Endothelial cell of umbilical vein (primary cell): ENCODE data around the gene INIP. TPM values are rescaled to one million over a fixed set of nuclear protein-coding genes. Genes with fewer than 3 reads are reported as not detected.

Experiments used
- BruUV-seq: library from RNA; stranded (reverse); fragments of 400-500 nt; replicated peaks from 2 replicates; lab custom pipeline; 2021; lab: Mats Ljungman, UMichigan
- CTCF ChIA-PET: fragments of 300-600, 350-600 bp; sonication (Branson Sonifier 250); formaldehyde crosslinking; loops from one replicate; lab custom pipeline; 2021; ENCODE audit warnings: antibody characterized with exemption, inconsistent platforms; lab: Charles Lee
- POLR2A ChIA-PET: fragments of 300-600, 350-600 bp; sonication (Branson Sonifier 250); formaldehyde crosslinking; loops from one replicate; lab custom pipeline; 2021; ENCODE audit warnings: antibody characterized with exemption, inconsistent platforms; lab: Charles Lee
- DNase-seq: peaks from one replicate; pipeline ENCODE4 v3.0.0-alpha.2; 2011; ENCODE audit warnings: low read depth, low spot score
- FAIRE-seq: peaks from 2 replicates; lab custom pipeline; 2011; peaks lifted over from hg19 to GRCh38; lab: Jason Lieb, UNC
- H2AFZ ChIP-seq: 2 replicates; pipeline ENCODE4 v1.6.0; 2012; ENCODE audit warnings: low read depth, low read length, control low read depth, inconsistent platforms
- H3K27ac ChIP-seq: 2 replicates; pipeline ENCODE4 v1.5.1; 2011; ENCODE audit warnings: low read depth, mild to moderate bottlenecking, control low read depth, low read length, moderate library complexity; ENCODE audit not compliant: insufficient read depth
- H3K27me3 ChIP-seq, 2 experiments: 2 replicates each; pipeline versions ENCODE4 v1.6.0 to v1.6.1; 2011; ENCODE audit warnings: low read length in 2 of 2, mixed read lengths in 1 of 2; ENCODE audit not compliant: control insufficient read depth in 2 of 2, insufficient read depth in 2 of 2
- H3K36me3 ChIP-seq, 2 experiments: 2 replicates in 1 of 2; 3 replicates in 1 of 2; pipeline ENCODE4 v1.5.1; 2011; ENCODE audit warnings: low read length in 2 of 2, mild to moderate bottlenecking in 1 of 2, moderate library complexity in 1 of 2; ENCODE audit not compliant: control insufficient read depth in 2 of 2, insufficient read depth in 2 of 2; ENCODE audit errors: extremely low read depth in 1 of 2
- H3K4me1 ChIP-seq: 3 replicates; pipeline ENCODE4 v1.5.1; 2011; ENCODE audit warnings: mild to moderate bottlenecking, low read length; ENCODE audit not compliant: control insufficient read depth, insufficient read depth; ENCODE audit errors: extremely low read depth
- H3K4me2 ChIP-seq: 2 replicates; pipeline ENCODE4 v1.6.1; 2011; ENCODE audit warnings: low read length, control low read depth, mixed read lengths; ENCODE audit not compliant: insufficient read depth
- H3K4me3 ChIP-seq, 3 experiments: fragments of 200-600 bp in 1 of 3; sonication (generic), shearing (Covaris generic) in 1 of 3; replicated peaks in 1 of 3; 2 replicates each; pipeline ENCODE4 v1.5.1; 2011 to 2016; ENCODE audit warnings: control low read depth in 3 of 3, low read length in 3 of 3, mild to moderate bottlenecking in 2 of 3, inconsistent platforms in 1 of 3, low read depth in 1 of 3, moderate library complexity in 1 of 3; ENCODE audit not compliant: insufficient read depth in 1 of 3
- H3K79me2 ChIP-seq: 2 replicates; pipeline ENCODE4 v1.6.0; 2012; ENCODE audit warnings: low read length, inconsistent platforms; ENCODE audit not compliant: control insufficient read depth, insufficient read depth
- H3K9ac ChIP-seq: replicated peaks from 2 replicates; pipeline ENCODE3; 2011; ENCODE audit warnings: low read length, control low read depth; ENCODE audit not compliant: insufficient read depth; ENCODE audit errors: extremely low read depth
- H3K9me1 ChIP-seq: replicated peaks from 3 replicates; pipeline ENCODE4 v1.6.0; 2011; ENCODE audit warnings: mild to moderate bottlenecking, low read length; ENCODE audit not compliant: control insufficient read depth, insufficient read depth; ENCODE audit errors: extremely low read depth
- H3K9me3 ChIP-seq: replicated peaks from 2 replicates; pipeline ENCODE4 v1.5.1; 2012; ENCODE audit warnings: low read length, inconsistent platforms; ENCODE audit not compliant: control insufficient read depth, insufficient read depth
- H4K20me1 ChIP-seq: replicated peaks from 2 replicates; pipeline ENCODE3; 2011; ENCODE audit warnings: mild to moderate bottlenecking, low read length; ENCODE audit not compliant: control insufficient read depth, insufficient read depth; ENCODE audit errors: extremely low read depth
- CTCF ChIP-seq, 2 donors: IDR thresholded peaks; 1 replicate in 1 of 2; 2 replicates in 1 of 2; pipeline ENCODE4 v1.5.1; 2011; ENCODE audit warnings: low read length in 2 of 2, mild to moderate bottlenecking in 2 of 2, moderate library complexity in 2 of 2, control low read depth in 1 of 2, inconsistent platforms in 1 of 2, low read depth in 1 of 2; ENCODE audit not compliant: insufficient read depth in 1 of 2; ENCODE audit errors: extremely low read depth in 1 of 2
- EZH2 ChIP-seq: IDR thresholded peaks from 2 replicates; pipeline ENCODE4 v1.6.1; 2012; ENCODE audit warnings: borderline replicate concordance, low read depth, mild to moderate bottlenecking, moderate library complexity, low read length, inconsistent platforms; ENCODE audit not compliant: severe bottlenecking
- FOS ChIP-seq: IDR thresholded peaks from 2 replicates; pipeline ENCODE4 v1.6.1; 2011; ENCODE audit warnings: mild to moderate bottlenecking, low read length, moderate library complexity, borderline replicate concordance; ENCODE audit not compliant: insufficient read depth
- GATA2 ChIP-seq: IDR thresholded peaks from 2 replicates; pipeline ENCODE4 v1.7.0; 2011; ENCODE audit warnings: low read depth, mild to moderate bottlenecking, moderate library complexity, mixed read lengths, low read length; ENCODE audit not compliant: insufficient read length, insufficient read depth
- JUN ChIP-seq: IDR thresholded peaks from 2 replicates; pipeline ENCODE4 v1.6.1; 2011; ENCODE audit warnings: borderline replicate concordance, low read depth; ENCODE audit not compliant: insufficient read length, insufficient read depth
- MAX ChIP-seq: IDR thresholded peaks from 2 replicates; pipeline ENCODE4 v1.6.1; 2011; ENCODE audit not compliant: insufficient read depth, insufficient read length
- MYC ChIP-seq: IDR thresholded peaks from one replicate; pipeline ENCODE4 v1.6.1; 2011; ENCODE audit warnings: mild to moderate bottlenecking, low read depth, low read length
- POLR2A ChIP-seq: IDR thresholded peaks from 2 replicates; pipeline ENCODE4 v1.6.1; 2012; ENCODE audit warnings: low read depth, mild to moderate bottlenecking, control low read depth, low read length
- POLR2AphosphoS5 ChIP-seq: IDR thresholded peaks from 2 replicates; pipeline ENCODE4 v1.6.1; 2012; ENCODE audit warnings: low read depth, mild to moderate bottlenecking, control low read depth, low read length, moderate library complexity; ENCODE audit not compliant: insufficient read depth
- dilution Hi-C: fragments of 300-500 bp; cut with MboI; formaldehyde crosslinking; loops from one replicate; pipeline ENCODE4 v1.15.0; 2019; ENCODE audit warnings: low sequenced_read_pairs; ENCODE audit not compliant: extremely low pct_ligation_motif_present
- intact Hi-C: fragments of 100-400 bp; cut with micrococcal nuclease; formaldehyde crosslinking; loops from one replicate; pipeline ENCODE4 v1.10.0; 2022
- polyA plus RNA-seq, 4 experiments: library from polyadenylated mRNA; depleted of rRNA in 3 of 4; stranded (reverse) in 3 of 4; unstranded in 1 of 4; fragments of >200 nt; gene quantifications; 2 replicates each; pipeline versions ENCODE4 v1.2.1 to v1.2.3, GENCODE V29; 2011 to 2012; ENCODE audit warnings: missing spikeins in 1 of 4
- total RNA-seq: library from RNA; stranded (reverse); gene quantifications from 2 replicates; pipeline ENCODE4 v1.2.3, GENCODE V29; 2021

INIP gene
- total and polyA plus RNA-seq, 2 donors (not counting 3 experiments of a cell fraction or from before 2014, with no cell fraction given), result 12.3 to 25.7 TPM

- no peaks in the 10 kb centered on the region for H3K36me3 ChIP-seq
- intact Hi-C loops, result no loop called here
- H3K4me2 ChIP-seq, result no peak overlapping the region
- H3K27ac ChIP-seq, result no peak overlapping the region
- H4K20me1 ChIP-seq, result no peaks in the 10 kb centered on the region
- BruUV-seq, result no TSS peak
- ChIA-PET POLR2A (interaction anchor here (0.6 kb wide), 1 partner anchor 452 kb away, joined by 3 read pairs; no protein-coding TSS in a partner anchor), CTCF (no interaction called here)
- dilution Hi-C loops, result no loop called here
- H3K27me3 ChIP-seq, result no peaks in the 10 kb centered on the region
- no peak for FAIRE-seq
- DNase-seq, result no peak
- no peaks in the 10 kb centered on the region for H3K79me2 ChIP-seq
- no peak overlapping the region for H3K4me3 ChIP-seq
- H3K9ac ChIP-seq, result no peak overlapping the region
- no peak overlapping the region for H2AFZ ChIP-seq
- no peaks in the 10 kb centered on the region for H3K9me1 ChIP-seq
- no peaks in the 10 kb centered on the region for H3K9me3 ChIP-seq
- H3K4me1 ChIP-seq, result no peaks in the 10 kb centered on the region
- TF ChIP-seq POLR2A (no peak), FOS (no peak), EZH2 (no peak), MYC (no peak), CTCF (IDR thresholded peaks at IDR 0.05; ENCODE audit: extremely low read depth in 1 of 2, insufficient read depth in 1 of 2, low read depth in 1 of 2, low read length in 2 of 2) (no peak), MAX (no peak), GATA2 (no peak), POLR2AphosphoS5 (no peak), JUN (no peak)
These were observed 45.0 kb upstream of the INIP start for GRCh38 chr9:112762726-112763518.
